ENCODE results near the gene TLE1. TPM values are rescaled to one million over a fixed set of nuclear protein-coding genes. Genes with fewer than 3 reads are reported as not detected.
"Not testable (repeated sequence)": the region's sequence is repeated elsewhere in the genome, so short reads cannot be mapped to it uniquely, and the experiment has no call there.

TLE1 gene
- total and polyA plus RNA-seq, 9 of the 15 experiments (the other 6 are each of a cell fraction or from before 2014, with no cell fraction given): 0.11 TPM; not detected in 8

GRCh38 chr9:81648891-81649290 is 40.5 kb downstream of the TLE1 start:
- Histone ChIP-seq H4K20me1 (replicated peaks; ENCODE audit: control insufficient read depth, insufficient read depth, low read length) (no peaks in the 10 kb centered on the region), H3K79me2 (ENCODE audit: control insufficient read depth, insufficient read depth, low read length) (no peaks in the 10 kb centered on the region), H3K4me1 (replicated peaks in 1 of 2; ENCODE audit: control insufficient read depth in 2 of 2, insufficient read depth in 2 of 2, low read length in 2 of 2) (no peaks in the 10 kb centered on the region), H3K9me3 (replicated peaks; ENCODE audit: control insufficient read depth, insufficient read depth, low read depth, low read length) (no peaks in the 10 kb centered on the region), H3K9me1 (ENCODE audit: control insufficient read depth, insufficient read depth, low read length) (no peaks in the 10 kb centered on the region), H2AFZ (ENCODE audit: low read depth, low read length) (no peak overlapping the region), H3K4me3 (no peak overlapping the region), H3K4me2 (ENCODE audit: insufficient read depth, low read length) (no peak overlapping the region), H3K27me3 (ENCODE audit: control insufficient read depth in 2 of 2, insufficient read depth in 2 of 2, low read length in 2 of 2) (no peaks in the 10 kb centered on the region), H3K36me3 (ENCODE audit: control insufficient read depth, insufficient read depth, low read length) (no peaks in the 10 kb centered on the region), H3K9ac (ENCODE audit: insufficient read depth in 1 of 2, low read depth in 2 of 2, low read length in 2 of 2) (no peak overlapping the region), H3K27ac (ENCODE audit: extremely low read depth, low read depth, low read length) (no peak overlapping the region)
- no peak for TF ChIP-seq HDAC8 (tag; IDR thresholded peaks at IDR 0.05)
- no peak for TF ChIP-seq FOXJ3 (CRISPR knock-in tag; IDR thresholded peaks at IDR 0.05)
- no peak for TF ChIP-seq BRF2 (IDR thresholded peaks at IDR 0.05; ENCODE audit: borderline replicate concordance, insufficient read depth, insufficient read length)
- TF ChIP-seq ZSCAN32 (CRISPR knock-in tag; IDR thresholded peaks at IDR 0.05): no peak
- TF ChIP-seq SLC30A9 (CRISPR knock-in tag; IDR thresholded peaks at IDR 0.05): no peak
- TF ChIP-seq NFATC3 (IDR thresholded peaks at IDR 0.05): no peak
- no peak for DNase-seq (ENCODE audit: extremely low read depth in 1 of 4, low spot score in 3 of 4)
- FAIRE-seq: no peak
- ATAC-seq: no peak
- CTCF ChIA-PET (ENCODE audit: low intra/inter-chr PET ratio): no interaction called here
- intact Hi-C loops (cut with micrococcal nuclease) (no loop called here), in situ Hi-C loops (cut with MboI) (no loop called here)
- 0% methylated on average over 2 of the region's 2 CpGs for WGBS (ENCODE audit: insufficient coverage, low coverage, missing lambda C conversion rate)
- BruUV-seq (replicated peaks): no TSS peak
- POLR2A ChIA-PET: no interaction called here

- in situ Hi-C loops (cut with MboI) (no loop called here), intact Hi-C loops (cut with micrococcal nuclease) (no loop called here)
- BruUV-seq (replicated peaks): no TSS peak
- Histone ChIP-seq H3K36me3 (ENCODE audit: control insufficient read depth, insufficient read depth, low read length) (no peaks in the 10 kb centered on the region), H3K4me3 (no peak overlapping the region), H3K9ac (ENCODE audit: insufficient read depth in 1 of 2, low read depth in 2 of 2, low read length in 2 of 2) (no peak overlapping the region), H3K27me3 (ENCODE audit: control insufficient read depth in 2 of 2, insufficient read depth in 2 of 2, low read length in 2 of 2) (no peaks in the 10 kb centered on the region), H3K4me2 (ENCODE audit: insufficient read depth, low read length) (no peak overlapping the region), H3K9me1 (ENCODE audit: control insufficient read depth, insufficient read depth, low read length) (no peaks in the 10 kb centered on the region), H3K4me1 (replicated peaks in 1 of 2; ENCODE audit: control insufficient read depth in 2 of 2, insufficient read depth in 2 of 2, low read length in 2 of 2) (no peaks in the 10 kb centered on the region), H2AFZ (ENCODE audit: low read depth, low read length) (no peak overlapping the region), H4K20me1 (replicated peaks; ENCODE audit: control insufficient read depth, insufficient read depth, low read length) (no peaks in the 10 kb centered on the region), H3K9me3 (replicated peaks; ENCODE audit: control insufficient read depth, insufficient read depth, low read depth, low read length) (no peaks in the 10 kb centered on the region), H3K27ac (ENCODE audit: extremely low read depth, low read depth, low read length) (no peak overlapping the region), H3K79me2 (ENCODE audit: control insufficient read depth, insufficient read depth, low read length) (no peaks in the 10 kb centered on the region)
- WGBS (ENCODE audit: insufficient coverage, low coverage, missing lambda C conversion rate): 0% methylated on average over 2 of the region's 3 CpGs
- ChIA-PET CTCF (ENCODE audit: low intra/inter-chr PET ratio) (no interaction called here), POLR2A (no interaction called here)
- DNase-seq (ENCODE audit: extremely low read depth in 1 of 4, low spot score in 3 of 4) (no peak), ATAC-seq (no peak), FAIRE-seq (no peak)
- TF ChIP-seq ATF6 (CRISPR knock-in tag; IDR thresholded peaks at IDR 0.05) (no peak), NFIX (CRISPR knock-in tag; IDR thresholded peaks at IDR 0.05; ENCODE audit: low read depth) (no peak)
Measured at GRCh38 chr9:81646337-81646736, 43.0 kb downstream of the TLE1 start.

GRCh38 chr9:81644513-81644912 is 44.8 kb downstream of the TLE1 start:
- FAIRE-seq; H2AFZ ChIP-seq (ENCODE audit: low read depth, low read length); intact Hi-C loops (cut with micrococcal nuclease); DNase-seq (ENCODE audit: extremely low read depth in 1 of 4, low spot score in 3 of 4); H3K36me3 ChIP-seq (ENCODE audit: control insufficient read depth, insufficient read depth, low read length); H3K9me1 ChIP-seq (ENCODE audit: control insufficient read depth, insufficient read depth, low read length); BruUV-seq (replicated peaks); H3K9me3 ChIP-seq (replicated peaks; ENCODE audit: control insufficient read depth, insufficient read depth, low read depth, low read length); in situ Hi-C loops (cut with MboI); CTCF ChIA-PET (ENCODE audit: low intra/inter-chr PET ratio); H3K27me3 ChIP-seq (ENCODE audit: control insufficient read depth in 2 of 2, insufficient read depth in 2 of 2, low read length in 2 of 2); H4K20me1 ChIP-seq (replicated peaks; ENCODE audit: control insufficient read depth, insufficient read depth, low read length); ATAC-seq; H3K4me2 ChIP-seq (ENCODE audit: insufficient read depth, low read length); H3K9ac ChIP-seq (ENCODE audit: insufficient read depth in 1 of 2, low read depth in 2 of 2, low read length in 2 of 2); H3K4me1 ChIP-seq (replicated peaks in 1 of 2; ENCODE audit: control insufficient read depth in 2 of 2, insufficient read depth in 2 of 2, low read length in 2 of 2); POLR2A ChIA-PET; H3K27ac ChIP-seq (ENCODE audit: extremely low read depth, low read depth, low read length); H3K79me2 ChIP-seq (ENCODE audit: control insufficient read depth, insufficient read depth, low read length); H3K4me3 ChIP-seq: not testable (repeated sequence)
- 0% methylated on average over 5 of the region's 6 CpGs for WGBS (ENCODE audit: insufficient coverage, low coverage, missing lambda C conversion rate)
